GM10266 (cell line): ENCODE measurements around the gene EEF1AKMT1.

ENCODE experiments used
- DNase-seq: peaks from one replicate; pipeline ENCODE4 v3.0.0; 2012; ENCODE audit errors: extremely low spot score
- CTCF ChIP-seq: IDR thresholded peaks from 2 replicates; pipeline ENCODE4 v1.5.1; 2012; ENCODE audit warnings: mild to moderate bottlenecking, low read depth; ENCODE audit not compliant: control insufficient read depth, insufficient read depth; ENCODE audit errors: missing control alignments

The EEF1AKMT1 gene

GRCh38 chr13:20773194-20774080 is at the start of gene EEF1AKMT1:
Gene EEF1AKMT1 (minus strand): TSS chr13:20773961. CDS start chr13:20757598, 16,363 bp downstream.
- TF ChIP-seq CTCF = no peak
- peak; percentile 87 for DNase-seq

- no peak for TF ChIP-seq CTCF
- DNase-seq = no peak
Observed at GRCh38 chr13:20823071-20823470, 49.3 kb upstream of the EEF1AKMT1 start.

- TF ChIP-seq CTCF = no peak
Observed at GRCh38 chr13:20822406-20822805, 48.6 kb upstream of the EEF1AKMT1 start.

GRCh38 chr13:20819715-20820114 is 46.0 kb upstream of the EEF1AKMT1 start:
- no peak for TF ChIP-seq CTCF
- DNase-seq = no peak

More at GRCh38 chr13:20822406-20822805, 48.6 kb upstream of the EEF1AKMT1 start:
- no peak for DNase-seq

GRCh38 chr13:20815464-20815863 is 41.7 kb upstream of the EEF1AKMT1 start:
- no peak for DNase-seq
- TF ChIP-seq CTCF = no peak

GRCh38 chr13:20814224-20814910 is 40.6 kb upstream of the EEF1AKMT1 start:
- no peak for DNase-seq
- no peak for TF ChIP-seq CTCF

GRCh38 chr13:20812890-20813289 is 39.1 kb upstream of the EEF1AKMT1 start:
- no peak for TF ChIP-seq CTCF
- DNase-seq = no peak
